MCF 10A (cell line): ENCODE results near the gene NAGPA. TPM values are rescaled to one million over a fixed set of nuclear protein-coding genes. Genes with fewer than 3 reads are reported as not detected.

Experiments used
- BruUV-seq: library from RNA; stranded (reverse); fragments of 400-500 nt; replicated peaks from 2 replicates; lab custom pipeline; 2021; lab: Mats Ljungman, UMichigan
- CTCF ChIA-PET: fragments of 300-600 bp; sonication (Branson Sonifier 250); formaldehyde crosslinking; extraction: SDS; loops from one replicate; lab custom pipeline; 2021; ENCODE audit warnings: antibody characterized with exemption, inconsistent platforms; lab: Yijun Ruan, JAX
- POLR2A ChIA-PET: fragments of 300-600, 350-650 bp; sonication (Branson Sonifier 250); formaldehyde crosslinking; extraction: SDS; loops from one replicate; lab custom pipeline; 2020; ENCODE audit warnings: antibody characterized with exemption, inconsistent platforms; lab: Yijun Ruan, JAX
- DNase-seq: peaks from one replicate; pipeline ENCODE4 v3.0.0-alpha.2; 2018; ENCODE audit not compliant: unreplicated experiment
- H3K27ac Mint-ChIP-seq: one replicate; pipeline ENCODE4 v1.8.0; 2022; ENCODE audit warnings: mild to moderate bottlenecking, low read depth, mixed read lengths; ENCODE audit not compliant: unreplicated experiment
- H3K27me3 Mint-ChIP-seq: one replicate; pipeline ENCODE4 v1.8.0; 2022; ENCODE audit warnings: mixed read lengths; ENCODE audit not compliant: insufficient read depth, unreplicated experiment
- H3K36me3 Mint-ChIP-seq: one replicate; pipeline ENCODE4 v1.8.0; 2022; ENCODE audit warnings: mild to moderate bottlenecking, moderate library complexity, mixed read lengths; ENCODE audit not compliant: insufficient read depth, unreplicated experiment
- H3K4me1 Mint-ChIP-seq: one replicate; pipeline ENCODE4 v1.8.0; 2022; ENCODE audit warnings: mixed read lengths; ENCODE audit not compliant: insufficient read depth, unreplicated experiment
- H3K4me3 Mint-ChIP-seq: one replicate; pipeline ENCODE4 v1.8.0; 2022; ENCODE audit warnings: mild to moderate bottlenecking, moderate library complexity, mixed read lengths; ENCODE audit not compliant: unreplicated experiment
- H3K9me3 Mint-ChIP-seq: one replicate; pipeline ENCODE4 v1.8.0; 2022; ENCODE audit warnings: mixed read lengths; ENCODE audit not compliant: unreplicated experiment
- intact Hi-C: fragments of 100-400 bp; cut with micrococcal nuclease; formaldehyde crosslinking; loops from 2 replicates; pipeline ENCODE4 v1.14.1; 2022
- total RNA-seq: library from RNA; stranded (reverse); gene quantifications from 2 replicates; pipeline ENCODE4 v1.2.3, GENCODE V29; 2022
- TF ChIP-seq, protein P1 (sequence below): fragments of 200-600 bp; IDR thresholded peaks from one replicate; pipeline ENCODE4 v1.8.0; 2022; ENCODE audit warnings: antibody characterized with exemption, mild to moderate bottlenecking; ENCODE audit not compliant: unreplicated experiment

The NAGPA gene
- total RNA-seq, 1 experiment from 2014 or later, result 4.9 TPM

DNA sequence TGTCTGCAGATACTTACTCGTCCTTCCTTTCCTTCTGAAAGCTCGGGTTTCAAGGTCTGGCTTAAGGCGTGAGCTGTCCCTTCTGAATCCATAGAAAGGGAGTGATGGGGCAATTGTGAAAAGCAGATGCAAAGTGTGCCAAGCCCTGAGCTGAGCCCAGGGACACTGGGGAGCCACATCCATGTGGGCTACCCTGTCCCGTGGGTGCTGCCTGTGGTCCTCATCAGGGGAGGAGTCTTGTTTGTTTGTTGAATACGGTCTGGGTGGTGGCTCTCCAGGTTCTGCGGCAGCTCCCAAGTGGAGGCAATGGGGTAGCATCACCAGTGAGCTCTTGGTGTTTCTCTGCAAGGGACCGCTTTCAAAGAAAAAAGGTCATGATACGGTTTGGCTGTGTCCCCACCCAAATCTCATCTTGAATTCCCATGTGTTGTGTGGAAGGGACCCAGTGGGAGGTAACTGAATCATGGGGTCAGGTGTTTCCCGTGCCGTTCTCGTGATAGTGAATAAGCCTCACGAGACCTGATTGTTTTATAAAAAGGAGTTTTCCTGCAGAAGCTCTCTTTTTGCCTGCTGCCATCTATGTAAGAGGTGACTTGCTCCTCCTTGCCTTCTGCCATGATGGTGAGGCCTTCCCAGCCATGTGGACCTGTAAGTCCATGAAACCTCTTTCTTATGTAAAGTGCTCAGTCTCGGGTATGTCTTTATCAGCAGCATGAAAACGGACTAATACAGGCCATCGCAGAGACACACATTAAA lies 36.9 kb upstream of the NAGPA start:
- H3K27ac Mint-ChIP-seq, result peak overlapping the region; percentile 94
- H3K4me3 Mint-ChIP-seq, result peak overlapping the region; percentile 95
- peaks cover 4% of the 10 kb centered on the region for H3K27me3 Mint-ChIP-seq
- POLR2A ChIA-PET, result interaction anchor here (0.5 to 3.0 kb wide), 2 partner anchors 37 to 205 kb away, joined by 3 to 13 read pairs; partner anchors contain the start of gene NAGPA
- intact Hi-C loops, result no loop called here
- H3K36me3 Mint-ChIP-seq, result peaks cover 17% of the 10 kb centered on the region
- no peaks in the 10 kb centered on the region for H3K9me3 Mint-ChIP-seq
- DNase-seq, result no peak
- peaks cover 5% of the 10 kb centered on the region for H3K4me1 Mint-ChIP-seq
- no TSS peak for BruUV-seq
- CTCF ChIA-PET, result interaction anchor here (0.6 to 1.6 kb wide), 5 partner anchors 9 to 159 kb away, joined by 3 to 4 read pairs (median 3); no protein-coding TSS in a partner anchor
- TF ChIP-seq, protein P1, sequence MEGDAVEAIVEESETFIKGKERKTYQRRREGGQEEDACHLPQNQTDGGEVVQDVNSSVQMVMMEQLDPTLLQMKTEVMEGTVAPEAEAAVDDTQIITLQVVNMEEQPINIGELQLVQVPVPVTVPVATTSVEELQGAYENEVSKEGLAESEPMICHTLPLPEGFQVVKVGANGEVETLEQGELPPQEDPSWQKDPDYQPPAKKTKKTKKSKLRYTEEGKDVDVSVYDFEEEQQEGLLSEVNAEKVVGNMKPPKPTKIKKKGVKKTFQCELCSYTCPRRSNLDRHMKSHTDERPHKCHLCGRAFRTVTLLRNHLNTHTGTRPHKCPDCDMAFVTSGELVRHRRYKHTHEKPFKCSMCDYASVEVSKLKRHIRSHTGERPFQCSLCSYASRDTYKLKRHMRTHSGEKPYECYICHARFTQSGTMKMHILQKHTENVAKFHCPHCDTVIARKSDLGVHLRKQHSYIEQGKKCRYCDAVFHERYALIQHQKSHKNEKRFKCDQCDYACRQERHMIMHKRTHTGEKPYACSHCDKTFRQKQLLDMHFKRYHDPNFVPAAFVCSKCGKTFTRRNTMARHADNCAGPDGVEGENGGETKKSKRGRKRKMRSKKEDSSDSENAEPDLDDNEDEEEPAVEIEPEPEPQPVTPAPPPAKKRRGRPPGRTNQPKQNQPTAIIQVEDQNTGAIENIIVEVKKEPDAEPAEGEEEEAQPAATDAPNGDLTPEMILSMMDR, result no peak

DNA sequence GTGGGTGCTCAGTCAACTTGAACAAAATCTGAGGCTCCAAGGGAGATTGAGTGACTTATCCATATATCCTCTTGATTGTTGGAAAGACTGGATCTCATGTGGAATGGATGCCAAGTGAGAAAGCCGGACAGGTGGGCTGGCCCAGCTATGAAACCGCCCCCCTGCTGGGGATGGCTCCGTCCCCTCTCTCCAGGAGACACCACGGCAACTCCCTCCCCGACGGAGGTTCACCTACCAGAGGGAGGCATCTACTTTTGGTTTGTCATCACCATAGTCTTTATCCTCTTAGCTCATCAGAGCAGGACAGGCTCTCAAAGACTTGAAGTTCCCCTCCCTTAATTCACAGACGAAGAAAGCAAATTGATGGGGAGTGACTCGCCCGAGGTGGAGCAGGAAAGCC lies 36.1 kb upstream of the NAGPA start:
- Mint-ChIP-seq H3K27me3 (peaks cover 11% of the 10 kb centered on the region), H3K4me3 (no peak overlapping the region), H3K36me3 (peaks cover 9% of the 10 kb centered on the region), H3K27ac (no peak overlapping the region), H3K4me1 (peaks cover 5% of the 10 kb centered on the region), H3K9me3 (no peaks in the 10 kb centered on the region)
- TF ChIP-seq, protein P1, result no peak
- no peak for DNase-seq
- intact Hi-C loops, result no loop called here
- POLR2A ChIA-PET, result interaction anchor here (3.0 kb wide), 1 partner anchor 36 kb away, joined by 13 read pairs; the partner anchor contains the start of gene NAGPA
- CTCF ChIA-PET, result interaction anchor here (0.6 to 1.6 kb wide), 5 partner anchors 8 to 158 kb away, joined by 3 to 5 read pairs (median 3); no protein-coding TSS in a partner anchor
- BruUV-seq, result no TSS peak

DNA sequence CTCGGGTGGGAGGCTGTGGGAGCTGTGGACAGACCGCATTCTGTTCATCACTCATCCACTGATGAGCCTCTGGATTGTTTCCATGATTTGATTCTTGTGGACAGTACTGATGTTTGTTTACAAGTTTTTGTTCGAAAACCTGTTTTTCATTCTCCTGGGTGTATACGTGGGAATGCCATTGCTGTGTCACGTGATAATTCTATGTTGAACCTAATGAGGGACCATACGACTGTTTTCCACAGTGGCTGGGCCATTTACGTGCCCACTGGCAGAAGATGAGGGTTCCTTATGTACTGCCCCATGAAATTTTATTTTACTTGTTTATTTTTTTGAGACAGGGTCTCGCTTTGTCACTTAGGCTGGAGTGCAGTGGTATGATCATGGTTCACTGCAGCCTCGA lies 35.3 kb upstream of the NAGPA start:
- ChIA-PET CTCF (no interaction called here), POLR2A (no interaction called here)
- Mint-ChIP-seq H3K9me3 (no peaks in the 10 kb centered on the region), H3K4me3 (no peak overlapping the region), H3K27me3 (peaks cover 13% of the 10 kb centered on the region), H3K4me1 (peaks cover 5% of the 10 kb centered on the region), H3K36me3 (peaks cover 1% of the 10 kb centered on the region), H3K27ac (no peak overlapping the region)
- no peak for DNase-seq
- TF ChIP-seq, protein P1, result no peak
- BruUV-seq, result no TSS peak
- intact Hi-C loops, result no loop called here

DNA sequence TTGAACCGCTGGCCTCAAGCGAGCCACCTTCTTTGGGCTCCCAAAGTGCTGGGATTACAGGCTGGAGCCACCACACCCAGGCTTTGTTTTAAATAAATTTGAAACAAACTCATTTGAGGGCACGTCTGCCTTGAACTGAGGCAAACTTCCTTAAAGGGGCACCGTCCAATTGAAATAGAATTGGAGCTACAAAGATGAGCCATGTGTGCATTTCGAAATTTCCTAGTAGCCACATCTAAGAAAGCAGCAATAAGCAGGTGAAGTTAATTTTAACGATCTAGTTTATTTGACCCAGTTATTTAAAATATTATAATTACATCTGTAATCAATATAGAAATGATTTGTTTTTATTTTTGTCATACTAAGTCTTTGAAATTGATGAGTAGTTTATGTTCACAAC lies 32.8 kb upstream of the NAGPA start:
- ChIA-PET POLR2A (no interaction called here), CTCF (interaction anchor here (1.1 kb wide), 1 partner anchor 42 kb away, joined by 4 read pairs; no protein-coding TSS in a partner anchor)
- H3K4me1 Mint-ChIP-seq, result no peaks in the 10 kb centered on the region
- no peaks in the 10 kb centered on the region for H3K36me3 Mint-ChIP-seq
- peaks cover 32% of the 10 kb centered on the region for H3K27me3 Mint-ChIP-seq
- DNase-seq, result no peak
- no TSS peak for BruUV-seq
- intact Hi-C loops, result no loop called here
- no peak overlapping the region for H3K4me3 Mint-ChIP-seq
- TF ChIP-seq, protein P1, result no peak
- H3K27ac Mint-ChIP-seq, result no peak overlapping the region
- no peaks in the 10 kb centered on the region for H3K9me3 Mint-ChIP-seq
